Nephron (organoid): ENCODE data around the gene PROB1.

Experiments
- H3K27ac Mint-ChIP-seq, 3 experiments: 2 replicates each; pipeline ENCODE4 v1.8.0; 2020; ENCODE audit warnings: mixed read lengths in 3 of 3, mild to moderate bottlenecking in 2 of 3, moderate library complexity in 1 of 3
- H3K27me3 Mint-ChIP-seq: 2 replicates; pipeline ENCODE4 v1.8.0; 2021; ENCODE audit warnings: low read depth, mild to moderate bottlenecking, moderate library complexity, mixed read lengths
- H3K36me3 Mint-ChIP-seq: 2 replicates; pipeline ENCODE4 v1.8.0; 2020; ENCODE audit warnings: low read depth, mixed read lengths
- H3K4me1 Mint-ChIP-seq: 2 replicates; pipeline ENCODE4 v1.8.0; 2020; ENCODE audit warnings: mixed read lengths
- H3K4me3 Mint-ChIP-seq, 3 experiments: 2 replicates each; pipeline ENCODE4 v1.8.0; 2020; ENCODE audit warnings: mild to moderate bottlenecking in 3 of 3, mixed read lengths in 3 of 3, moderate library complexity in 2 of 3
- H3K9me3 Mint-ChIP-seq: 2 replicates; pipeline ENCODE4 v1.8.0; 2020; ENCODE audit warnings: mixed read lengths
- TF ChIP-seq, protein P1 (sequence below), 3 experiments: fragments of 200-600 bp; sonication (generic); IDR thresholded peaks; one replicate each; pipeline ENCODE4 v1.5.0; 2021; ENCODE audit warnings: antibody characterized with exemption in 3 of 3; ENCODE audit not compliant: unreplicated experiment in 3 of 3

Gene PROB1

DNA sequence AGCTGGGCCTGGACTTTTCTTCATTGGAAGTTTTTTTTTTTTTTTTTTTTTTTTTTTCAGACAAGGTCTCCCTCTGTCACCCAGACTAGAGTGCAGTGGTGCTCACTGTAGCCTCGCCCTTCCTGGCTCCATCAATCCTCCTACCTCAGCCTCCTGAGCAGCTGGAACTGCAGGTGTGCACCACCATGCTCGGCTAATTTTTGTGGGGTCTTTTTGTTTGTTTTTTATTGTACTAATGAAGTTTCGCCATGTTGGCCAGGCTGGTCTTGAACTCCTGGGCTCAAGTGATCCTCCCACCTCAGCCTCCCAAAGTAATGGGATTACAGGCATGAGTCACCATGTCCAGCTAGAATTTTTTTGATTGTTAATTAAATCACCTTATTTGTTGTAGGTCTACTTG lies 40.8 kb upstream of the PROB1 start:
- peaks cover 3% of the 10 kb centered on the region for H3K27me3 Mint-ChIP-seq
- H3K4me1 Mint-ChIP-seq, result peaks cover 15% of the 10 kb centered on the region
- H3K4me3 Mint-ChIP-seq, result no peak overlapping the region
- H3K27ac Mint-ChIP-seq, result no peak overlapping the region
- TF ChIP-seq, protein P1, sequence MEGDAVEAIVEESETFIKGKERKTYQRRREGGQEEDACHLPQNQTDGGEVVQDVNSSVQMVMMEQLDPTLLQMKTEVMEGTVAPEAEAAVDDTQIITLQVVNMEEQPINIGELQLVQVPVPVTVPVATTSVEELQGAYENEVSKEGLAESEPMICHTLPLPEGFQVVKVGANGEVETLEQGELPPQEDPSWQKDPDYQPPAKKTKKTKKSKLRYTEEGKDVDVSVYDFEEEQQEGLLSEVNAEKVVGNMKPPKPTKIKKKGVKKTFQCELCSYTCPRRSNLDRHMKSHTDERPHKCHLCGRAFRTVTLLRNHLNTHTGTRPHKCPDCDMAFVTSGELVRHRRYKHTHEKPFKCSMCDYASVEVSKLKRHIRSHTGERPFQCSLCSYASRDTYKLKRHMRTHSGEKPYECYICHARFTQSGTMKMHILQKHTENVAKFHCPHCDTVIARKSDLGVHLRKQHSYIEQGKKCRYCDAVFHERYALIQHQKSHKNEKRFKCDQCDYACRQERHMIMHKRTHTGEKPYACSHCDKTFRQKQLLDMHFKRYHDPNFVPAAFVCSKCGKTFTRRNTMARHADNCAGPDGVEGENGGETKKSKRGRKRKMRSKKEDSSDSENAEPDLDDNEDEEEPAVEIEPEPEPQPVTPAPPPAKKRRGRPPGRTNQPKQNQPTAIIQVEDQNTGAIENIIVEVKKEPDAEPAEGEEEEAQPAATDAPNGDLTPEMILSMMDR (IDR thresholded peaks at IDR 0.05; ENCODE audit: unreplicated experiment in 3 of 3), result no peak
- H3K36me3 Mint-ChIP-seq, result peaks cover 20% of the 10 kb centered on the region
- H3K9me3 Mint-ChIP-seq, result no peaks in the 10 kb centered on the region

DNA sequence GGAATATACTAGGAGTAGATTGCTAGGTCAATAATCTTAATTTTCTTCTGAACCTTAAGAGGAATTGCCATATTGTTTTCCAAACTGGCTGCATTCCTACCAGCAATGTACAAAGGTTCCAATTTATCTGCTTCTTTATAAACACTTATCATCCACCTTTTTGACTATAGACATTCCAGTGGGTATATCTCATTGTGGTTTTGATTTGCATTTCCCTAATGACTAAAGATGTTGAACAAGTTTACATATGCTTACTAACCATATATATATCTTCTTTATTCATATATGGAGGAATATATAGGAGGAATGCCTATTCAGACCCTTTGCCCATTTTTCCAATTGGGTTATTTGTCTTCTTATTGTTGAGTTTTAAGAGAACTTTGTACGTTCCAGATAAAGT lies 36.8 kb upstream of the PROB1 start:
- Mint-ChIP-seq H3K4me1 (no peaks in the 10 kb centered on the region), H3K27me3 (no peaks in the 10 kb centered on the region), H3K27ac (no peak overlapping the region), H3K9me3 (no peaks in the 10 kb centered on the region), H3K4me3 (no peak overlapping the region), H3K36me3 (peaks cover 42% of the 10 kb centered on the region)
- TF ChIP-seq, protein P1 (IDR thresholded peaks at IDR 0.05; ENCODE audit: unreplicated experiment in 3 of 3), result no peak

DNA sequence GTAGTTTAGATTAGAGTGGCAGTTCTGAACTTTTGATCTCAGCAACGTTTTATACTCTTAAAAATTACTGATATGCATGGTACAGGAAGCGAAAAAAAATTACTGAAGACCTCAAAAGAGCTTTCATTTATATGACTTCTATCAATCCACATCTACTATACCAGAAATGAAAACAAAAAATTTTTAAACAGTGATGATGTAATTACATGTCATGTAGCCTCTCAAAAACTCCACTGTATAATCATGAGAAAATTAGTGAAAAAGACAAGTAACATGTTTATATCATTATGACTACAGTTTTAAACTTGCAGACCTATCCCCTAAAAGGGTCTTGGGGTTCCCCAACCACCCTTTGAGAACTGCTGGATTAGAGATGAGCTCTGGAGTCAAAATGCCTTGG lies 35.1 kb upstream of the PROB1 start:
- Mint-ChIP-seq H3K36me3 (peaks cover 49% of the 10 kb centered on the region), H3K9me3 (no peaks in the 10 kb centered on the region), H3K4me3 (no peak overlapping the region), H3K27ac (no peak overlapping the region), H3K4me1 (no peaks in the 10 kb centered on the region), H3K27me3 (no peaks in the 10 kb centered on the region)
- TF ChIP-seq, protein P1 (IDR thresholded peaks at IDR 0.05; ENCODE audit: unreplicated experiment in 3 of 3), result no peak

DNA sequence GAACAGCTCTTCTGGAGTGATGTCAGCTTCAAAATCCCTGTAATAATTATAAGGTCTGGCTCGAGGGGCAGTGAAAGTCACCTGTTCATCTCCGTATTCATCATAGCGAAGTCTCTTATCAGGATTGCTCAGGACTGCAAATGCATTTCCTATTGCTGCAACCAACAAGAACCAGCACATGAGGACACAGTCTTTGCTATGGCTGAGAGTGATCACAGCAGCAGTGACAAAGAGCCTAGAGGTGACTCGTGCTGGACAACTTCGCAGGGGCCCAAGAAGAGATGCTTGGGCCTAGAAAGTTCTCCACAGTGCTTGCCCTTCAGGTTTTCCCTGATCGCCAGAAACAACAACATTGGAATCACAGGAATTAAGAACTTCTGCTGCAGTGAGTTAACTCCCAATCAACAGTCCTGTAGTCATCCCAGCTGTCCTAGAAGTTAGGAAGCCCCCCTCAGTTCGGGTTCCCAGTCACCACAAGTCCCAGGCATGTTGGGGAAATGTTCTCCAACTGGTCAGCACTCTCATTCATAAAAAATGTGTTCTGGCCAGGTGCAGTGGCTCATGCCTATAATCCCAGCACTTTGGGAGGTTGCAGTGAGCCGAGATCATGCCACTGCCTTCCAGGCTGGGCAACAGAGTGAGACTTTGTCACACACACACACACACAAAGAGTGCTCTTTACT lies 31.4 kb upstream of the PROB1 start:
- Mint-ChIP-seq H3K9me3 (no peaks in the 10 kb centered on the region), H3K36me3 (peaks cover 60% of the 10 kb centered on the region), H3K4me3 (no peak overlapping the region), H3K4me1 (peaks cover 14% of the 10 kb centered on the region), H3K27me3 (no peaks in the 10 kb centered on the region), H3K27ac (no peak overlapping the region)
- TF ChIP-seq, protein P1 (IDR thresholded peaks at IDR 0.05; ENCODE audit: unreplicated experiment in 3 of 3), result no peak

DNA sequence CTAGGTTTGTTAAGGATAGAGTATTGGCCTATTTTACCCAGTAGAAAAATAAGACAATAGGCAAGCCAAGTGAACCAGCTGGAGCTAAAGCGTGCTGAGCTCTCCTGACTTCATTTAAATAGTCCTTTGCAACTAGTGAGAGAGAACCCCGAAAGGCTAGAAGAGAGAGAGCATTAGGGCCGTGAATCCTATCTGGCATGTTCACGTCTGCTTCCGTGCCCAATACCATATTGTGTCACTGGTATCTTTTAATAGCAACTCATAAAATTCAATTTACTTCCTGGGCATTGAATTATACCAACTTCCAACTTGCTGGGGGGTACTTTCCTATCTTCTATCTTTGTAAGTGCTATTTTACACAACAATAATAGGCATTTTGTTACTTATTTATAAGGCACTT lies 30.6 kb upstream of the PROB1 start:
- H3K4me3 Mint-ChIP-seq, result no peak overlapping the region
- H3K9me3 Mint-ChIP-seq, result no peaks in the 10 kb centered on the region
- peaks cover 15% of the 10 kb centered on the region for H3K4me1 Mint-ChIP-seq
- peaks cover 62% of the 10 kb centered on the region for H3K36me3 Mint-ChIP-seq
- no peak overlapping the region for H3K27ac Mint-ChIP-seq
- no peaks in the 10 kb centered on the region for H3K27me3 Mint-ChIP-seq
- TF ChIP-seq, protein P1 (IDR thresholded peaks at IDR 0.05; ENCODE audit: unreplicated experiment in 3 of 3), result no peak

DNA sequence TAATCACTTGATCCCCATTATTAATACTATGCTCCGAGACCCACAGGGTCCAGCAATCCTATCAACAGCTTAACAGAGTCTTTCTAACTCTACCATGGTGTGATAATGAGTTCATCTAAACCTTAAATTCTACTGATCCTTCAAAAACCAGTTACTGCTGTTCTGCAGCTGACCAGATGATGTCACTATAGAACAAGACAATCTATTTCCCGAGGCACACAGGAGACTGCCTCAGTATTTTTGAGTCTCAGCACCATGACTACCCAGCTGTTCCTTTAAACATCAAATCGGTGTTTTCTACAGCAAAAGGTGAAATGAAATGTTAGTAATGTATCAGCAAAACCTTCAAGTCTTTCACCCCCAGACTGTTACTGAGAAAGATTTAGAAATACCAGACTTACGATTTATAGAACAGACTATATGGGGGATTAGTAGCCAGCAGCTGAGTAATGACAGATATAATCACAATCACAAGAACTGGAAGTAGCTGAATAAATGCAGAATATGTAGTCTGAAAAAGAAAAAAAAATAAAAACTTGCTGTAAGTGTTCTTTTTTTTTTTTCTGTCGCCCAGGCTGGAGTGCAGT lies 27.5 kb upstream of the PROB1 start:
- Mint-ChIP-seq H3K36me3 (peaks cover 57% of the 10 kb centered on the region), H3K4me1 (peaks cover 36% of the 10 kb centered on the region), H3K9me3 (no peaks in the 10 kb centered on the region), H3K27ac (peak overlapping the region; percentile 4 to 40 (median 8)), H3K4me3 (no peak overlapping the region), H3K27me3 (no peaks in the 10 kb centered on the region)
- TF ChIP-seq, protein P1 (IDR thresholded peaks at IDR 0.05; ENCODE audit: unreplicated experiment in 3 of 3), result peak; percentile 80 to 90 (median 82)
